Mesenchymal stem cell (in vitro differentiated cells and primary cell): ENCODE data around the gene LMF1.

ENCODE experiments used
- DNase-seq: peaks from one replicate; pipeline ENCODE4 v3.0.0-alpha.2; 2013
- H2AFZ ChIP-seq: one replicate; pipeline ENCODE4 v1.6.1; 2013; ENCODE audit warnings: low read depth, mild to moderate bottlenecking, control low read depth, inconsistent platforms, low read length, moderate library complexity
- H2AK5ac ChIP-seq: 2 replicates; pipeline ENCODE4 v1.6.1; 2013; ENCODE audit warnings: low read length, moderate library complexity, mild to moderate bottlenecking, inconsistent platforms; ENCODE audit not compliant: severe bottlenecking
- H2BK120ac ChIP-seq: one replicate; pipeline ENCODE4 v1.6.1; 2013; ENCODE audit warnings: low read depth, mild to moderate bottlenecking, inconsistent platforms, low read length, moderate library complexity
- H2BK12ac ChIP-seq, 2 experiments: one replicate each; pipeline ENCODE4 v1.6.1; 2013; ENCODE audit warnings: inconsistent platforms in 2 of 2, low read length in 2 of 2, mild to moderate bottlenecking in 2 of 2, moderate library complexity in 2 of 2, control low read depth in 1 of 2
- H2BK15ac ChIP-seq: one replicate; pipeline ENCODE4 v1.6.1; 2013; ENCODE audit warnings: mild to moderate bottlenecking, low read depth, inconsistent platforms; ENCODE audit not compliant: poor library complexity, severe bottlenecking
- H2BK5ac ChIP-seq: 2 replicates; pipeline ENCODE4 v1.6.1; 2013; ENCODE audit warnings: low read depth, mild to moderate bottlenecking, low read length, control low read depth, inconsistent platforms; ENCODE audit not compliant: poor library complexity, severe bottlenecking
- H3K14ac ChIP-seq, 2 experiments: one replicate each; pipeline ENCODE4 v1.6.1; 2013; ENCODE audit warnings: inconsistent platforms in 2 of 2, low read length in 2 of 2, control low read depth in 1 of 2, mild to moderate bottlenecking in 1 of 2, moderate library complexity in 1 of 2
- H3K18ac ChIP-seq, 2 experiments: one replicate each; pipeline ENCODE4 v1.6.1; 2013; ENCODE audit warnings: inconsistent platforms in 2 of 2, low read length in 2 of 2, control low read depth in 1 of 2, low read depth in 1 of 2, mild to moderate bottlenecking in 1 of 2
- H3K23ac ChIP-seq, 2 experiments: one replicate each; pipeline ENCODE4 v1.6.1; 2013; ENCODE audit warnings: inconsistent platforms in 2 of 2, low read length in 2 of 2, mild to moderate bottlenecking in 2 of 2, moderate library complexity in 2 of 2, control low read depth in 1 of 2
- H3K27ac ChIP-seq: 2 replicates; pipeline ENCODE4 v1.5.1; 2013; ENCODE audit warnings: mild to moderate bottlenecking, moderate library complexity, low read length, control low read depth, inconsistent platforms; ENCODE audit not compliant: poor library complexity, severe bottlenecking
- H3K27me3 ChIP-seq, 2 experiments: 2 replicates each; pipeline versions ENCODE4 v1.6.1 to v1.7.0; 2013; ENCODE audit warnings: low read length in 2 of 2, mild to moderate bottlenecking in 2 of 2, moderate library complexity in 2 of 2, control low read depth in 1 of 2, inconsistent platforms in 1 of 2; ENCODE audit not compliant: control insufficient read depth in 1 of 2, insufficient read depth in 1 of 2
- H3K36me3 ChIP-seq, 2 experiments: 2 replicates each; pipeline versions ENCODE4 v1.6.1 to v1.7.0; 2013; ENCODE audit warnings: low read length in 2 of 2, control low read depth in 1 of 2, inconsistent platforms in 1 of 2, low read depth in 1 of 2, mild to moderate bottlenecking in 1 of 2; ENCODE audit not compliant: insufficient read depth in 2 of 2, control insufficient read depth in 1 of 2
- H3K4ac ChIP-seq, 2 experiments: one replicate each; pipeline ENCODE4 v1.6.1; 2013; ENCODE audit warnings: inconsistent platforms in 2 of 2, low read length in 2 of 2, mild to moderate bottlenecking in 2 of 2, moderate library complexity in 2 of 2, control low read depth in 1 of 2, low read depth in 1 of 2
- H3K4me1 ChIP-seq: 2 replicates; pipeline ENCODE4 v1.6.1; 2013; ENCODE audit warnings: low read depth, low read length, control low read depth; ENCODE audit not compliant: control insufficient read depth, insufficient read depth
- H3K4me2 ChIP-seq: 2 replicates; pipeline ENCODE4 v1.6.1; 2013; ENCODE audit warnings: low read length, mild to moderate bottlenecking, inconsistent platforms; ENCODE audit not compliant: poor library complexity, severe bottlenecking
- H3K4me3 ChIP-seq, 2 experiments: 2 replicates each; pipeline versions ENCODE4 v1.5.1 to v1.7.0; 2013; ENCODE audit warnings: low read length in 2 of 2, mild to moderate bottlenecking in 2 of 2, control low read depth in 1 of 2, low read depth in 1 of 2; ENCODE audit not compliant: insufficient read depth in 1 of 2
- H3K79me1 ChIP-seq: replicated peaks from 2 replicates; pipeline ENCODE4 v1.6.1; 2013; ENCODE audit warnings: mild to moderate bottlenecking, control low read depth, low read length, inconsistent platforms; ENCODE audit not compliant: poor library complexity, severe bottlenecking
- H3K9ac ChIP-seq: 2 replicates; pipeline ENCODE4 v1.7.0; 2013; ENCODE audit warnings: mild to moderate bottlenecking, low read length, moderate library complexity
- H3K9me3 ChIP-seq: 2 replicates; pipeline ENCODE4 v1.7.0; 2013; ENCODE audit warnings: mild to moderate bottlenecking, low read length; ENCODE audit not compliant: control insufficient read depth
- H4K8ac ChIP-seq: one replicate; pipeline ENCODE4 v1.6.1; 2013; ENCODE audit warnings: inconsistent platforms, mild to moderate bottlenecking, low read length, moderate library complexity
- H4K91ac ChIP-seq: one replicate; pipeline ENCODE4 v1.6.1; 2013; ENCODE audit warnings: mild to moderate bottlenecking, low read length, inconsistent platforms
- WGBS: methylation state at CpG from one replicate; pipeline ENCODE4 v1.1.7; 2013; ENCODE audit warnings: mixed read lengths; 5-methylcytosine and 5-hydroxymethylcytosine counted together

The LMF1 gene

DNA sequence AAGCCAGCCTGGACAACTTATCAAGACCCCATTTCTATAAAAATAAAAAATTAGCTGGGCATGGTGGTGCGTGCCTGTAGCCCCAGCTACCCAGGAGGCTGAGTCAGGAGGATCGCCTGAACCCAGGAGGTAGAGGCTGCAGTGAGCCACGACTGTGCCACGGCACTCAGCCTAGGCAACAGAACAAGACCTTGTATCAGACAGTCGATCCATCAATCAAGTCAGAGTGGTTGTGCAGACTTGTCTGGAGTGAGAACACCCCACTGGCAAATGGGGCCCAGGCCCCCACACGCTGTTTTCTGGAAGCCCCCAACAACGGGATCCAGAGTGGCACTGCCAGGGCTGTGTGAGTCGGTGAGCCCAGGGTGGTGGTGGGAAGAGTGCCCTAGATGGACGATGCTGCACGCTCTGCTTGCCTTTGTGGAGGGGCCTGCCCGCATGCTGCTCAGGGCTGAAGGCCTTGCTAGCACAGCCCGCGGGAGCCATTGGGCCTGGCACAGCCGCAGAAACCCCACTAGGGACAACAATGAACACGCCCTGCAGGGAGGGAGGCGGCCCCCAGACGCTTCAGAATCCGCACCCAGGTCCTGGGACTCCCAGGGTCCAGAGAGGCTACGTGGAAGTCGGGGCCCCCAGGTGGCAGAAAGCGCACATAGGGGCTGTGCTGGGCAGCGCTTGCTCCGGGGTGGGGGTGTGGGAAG is 90.2 kb downstream of the LMF1 start:
- no peak overlapping the region for H3K4me2 ChIP-seq
- H3K27me3 ChIP-seq: no peaks in the 10 kb centered on the region
- peaks cover 28% of the 10 kb centered on the region for H3K9me3 ChIP-seq
- H2AFZ ChIP-seq: no peak overlapping the region
- no peak overlapping the region for H3K18ac ChIP-seq
- no peak overlapping the region for H3K27ac ChIP-seq
- no peak for DNase-seq
- no peak overlapping the region for H2BK12ac ChIP-seq
- H2BK5ac ChIP-seq: no peak overlapping the region
- H2BK15ac ChIP-seq: no peak overlapping the region
- H3K14ac ChIP-seq: no peak overlapping the region
- H3K4ac ChIP-seq: no peak overlapping the region
- H4K91ac ChIP-seq: no peak overlapping the region
- 88% methylated on average over 23 of the region's 23 CpGs for WGBS
- no peaks in the 10 kb centered on the region for H3K79me1 ChIP-seq
- no peak overlapping the region for H3K23ac ChIP-seq
- H2AK5ac ChIP-seq: no peak overlapping the region
- H3K4me1 ChIP-seq: no peaks in the 10 kb centered on the region
- peaks cover 3 to 10% of the 10 kb centered on the region in 2 experiments for H3K36me3 ChIP-seq
- no peak overlapping the region for H2BK120ac ChIP-seq
- H4K8ac ChIP-seq: no peak overlapping the region
- H3K9ac ChIP-seq: no peak overlapping the region
- no peak overlapping the region for H3K4me3 ChIP-seq

DNA sequence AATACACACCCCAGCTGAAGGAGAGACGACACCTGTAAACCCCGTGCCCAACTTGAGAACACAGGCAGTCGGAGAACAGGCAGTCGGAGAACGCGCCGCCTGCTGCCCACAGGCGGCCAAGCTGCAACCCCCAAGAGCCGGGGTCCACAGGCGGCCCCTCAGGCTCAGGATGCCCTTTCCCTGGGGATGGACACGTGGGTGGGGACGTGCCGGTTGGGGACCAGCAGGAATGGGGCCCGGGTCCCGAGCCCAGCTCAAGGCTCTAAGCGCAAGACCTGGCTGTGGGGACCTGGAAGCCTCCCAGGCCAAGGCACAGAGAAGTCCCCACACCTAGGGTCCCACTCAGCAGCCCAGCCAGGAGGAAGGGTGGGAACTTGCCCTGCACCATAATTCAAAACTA is 90.8 kb downstream of the LMF1 start:
- DNase-seq: no peak
- Histone ChIP-seq H2BK120ac (no peak overlapping the region), H2AK5ac (no peak overlapping the region), H3K23ac (no peak overlapping the region), H3K9me3 (peaks cover 22% of the 10 kb centered on the region), H3K27ac (no peak overlapping the region), H2BK12ac (no peak overlapping the region), H3K4me1 (no peaks in the 10 kb centered on the region), H3K4me2 (no peak overlapping the region), H2BK15ac (no peak overlapping the region), H3K14ac (no peak overlapping the region), H3K18ac (no peak overlapping the region), H4K8ac (no peak overlapping the region), H3K36me3 (peaks cover 6 to 10% of the 10 kb centered on the region in 2 experiments), H2AFZ (no peak overlapping the region), H3K9ac (no peak overlapping the region), H2BK5ac (no peak overlapping the region), H3K79me1 (no peaks in the 10 kb centered on the region), H4K91ac (no peak overlapping the region), H3K27me3 (no peaks in the 10 kb centered on the region), H3K4ac (no peak overlapping the region), H3K4me3 (no peak overlapping the region)
- WGBS: 88% methylated on average over 16 of the region's 16 CpGs

DNA sequence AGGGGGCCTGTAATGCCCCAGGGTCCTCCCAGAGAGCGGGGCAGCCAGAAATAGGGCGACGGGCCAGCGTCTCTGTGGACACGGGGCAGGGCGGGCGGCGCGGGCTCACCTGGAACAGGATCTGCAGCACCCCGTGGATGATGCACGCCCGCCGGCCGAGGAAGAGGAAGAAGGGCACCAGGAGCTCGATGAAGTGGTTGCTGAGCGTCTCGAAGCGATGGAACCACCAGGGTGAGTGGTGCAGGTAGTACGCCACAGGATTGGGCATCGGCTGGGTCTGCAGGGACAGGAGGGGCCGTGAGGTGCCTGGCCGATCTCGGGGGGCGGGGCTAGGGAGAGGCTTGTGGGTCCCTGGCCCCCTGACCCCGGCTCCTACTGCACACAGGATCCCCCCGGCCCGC is 91.3 kb downstream of the LMF1 start:
- DNase-seq: no peak
- no peak overlapping the region for H4K8ac ChIP-seq
- no peak overlapping the region for H3K27ac ChIP-seq
- no peak overlapping the region for H3K23ac ChIP-seq
- H2AFZ ChIP-seq: no peak overlapping the region
- H3K79me1 ChIP-seq: no peaks in the 10 kb centered on the region
- no peak overlapping the region for H4K91ac ChIP-seq
- no peak overlapping the region for H3K4me2 ChIP-seq
- no peak overlapping the region for H3K9ac ChIP-seq
- H2BK5ac ChIP-seq: no peak overlapping the region
- no peak overlapping the region for H2BK120ac ChIP-seq
- peaks cover 6% of the 10 kb centered on the region in 2 experiments for H3K36me3 ChIP-seq
- no peak overlapping the region for H3K14ac ChIP-seq
- WGBS: 91% methylated on average over 27 of the region's 27 CpGs
- no peaks in the 10 kb centered on the region for H3K4me1 ChIP-seq
- H3K27me3 ChIP-seq: no peaks in the 10 kb centered on the region
- no peak overlapping the region for H3K4ac ChIP-seq
- H2BK15ac ChIP-seq: no peak overlapping the region
- H3K18ac ChIP-seq: no peak overlapping the region
- H3K4me3 ChIP-seq: no peak overlapping the region
- no peak overlapping the region for H2AK5ac ChIP-seq
- peaks cover 16% of the 10 kb centered on the region for H3K9me3 ChIP-seq
- H2BK12ac ChIP-seq: no peak overlapping the region

DNA sequence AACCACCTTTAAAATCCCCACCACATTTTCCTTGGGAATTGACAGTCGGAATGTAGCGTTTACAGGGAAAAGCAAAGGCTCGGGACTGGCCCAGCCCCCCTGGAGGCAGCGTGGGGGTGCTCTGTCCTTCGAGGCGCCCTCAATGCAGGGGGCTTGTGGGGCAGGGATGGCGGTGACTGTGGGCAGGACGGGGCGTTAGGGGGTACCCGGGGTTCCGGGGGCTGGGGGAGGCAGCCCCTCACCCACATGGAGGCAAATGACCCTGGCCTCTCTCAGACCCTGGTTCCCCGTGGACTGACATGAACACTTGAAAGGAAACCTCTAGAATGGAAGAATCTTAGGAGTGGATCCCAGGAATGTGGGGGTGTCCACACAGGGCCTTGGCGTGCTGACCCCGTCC is 91.9 kb downstream of the LMF1 start:
- H3K18ac ChIP-seq: no peak overlapping the region
- H3K4me3 ChIP-seq: no peak overlapping the region
- H3K79me1 ChIP-seq: no peaks in the 10 kb centered on the region
- H3K4ac ChIP-seq: no peak overlapping the region
- H3K9ac ChIP-seq: no peak overlapping the region
- no peak overlapping the region for H2AK5ac ChIP-seq
- H3K23ac ChIP-seq: no peak overlapping the region
- H3K9me3 ChIP-seq: peaks cover 11% of the 10 kb centered on the region
- no peak overlapping the region for H2BK5ac ChIP-seq
- peaks cover 2 to 6% of the 10 kb centered on the region in 2 experiments for H3K36me3 ChIP-seq
- H4K8ac ChIP-seq: no peak overlapping the region
- H3K4me2 ChIP-seq: no peak overlapping the region
- no peak overlapping the region for H3K14ac ChIP-seq
- H3K4me1 ChIP-seq: no peaks in the 10 kb centered on the region
- no peak overlapping the region for H2BK15ac ChIP-seq
- H2BK12ac ChIP-seq: no peak overlapping the region
- H3K27me3 ChIP-seq: no peaks in the 10 kb centered on the region
- H3K27ac ChIP-seq: no peak overlapping the region
- 91% methylated on average over 12 of the region's 14 CpGs for WGBS
- DNase-seq: no peak
- H4K91ac ChIP-seq: no peak overlapping the region
- H2BK120ac ChIP-seq: no peak overlapping the region
- no peak overlapping the region for H2AFZ ChIP-seq
